ENCODE measurements around the gene SLC10A3. TPM values are rescaled to one million over a fixed set of nuclear protein-coding genes. Genes with fewer than 3 reads are reported as not detected.

The SLC10A3 gene
- total RNA-seq, 1 donor from 2014 or later: 66.2 TPM

- no peak for DNase-seq (ENCODE audit: low spot score in 2 of 2)
- no peaks in the 10 kb centered on the region for H3K27me3 ChIP-seq
- H3K27ac ChIP-seq: peak overlapping the region; percentile 78 to 96
- H3K4me3 ChIP-seq: peak overlapping the region; percentile 62 to 90
- H3K9me3 ChIP-seq: no peaks in the 10 kb centered on the region
- H3K4me1 ChIP-seq: peaks cover 3 to 8% of the 10 kb centered on the region in 2 donors
- H3K36me3 ChIP-seq: peaks cover 22 to 38% of the 10 kb centered on the region in 2 donors
- intact Hi-C loops (cut with DNase I): loop anchor here (2.0 kb wide), 1 partner anchor 49 kb away; the partner anchor contains the start of gene UBL4A
- TF ChIP-seq CTCF (IDR thresholded peaks at IDR 0.05): no peak
These were observed 52.2 kb downstream of the SLC10A3 start for GRCh38 chrX:154437971-154438893.

Other genes with a start within 250 kb of the SLC10A3 start
- not detected for gene OPN1MW3, start 233.0 kb downstream of the SLC10A3 start, total RNA-seq
- gene TEX28, start 195.5 kb downstream of the SLC10A3 start, total RNA-seq: not detected
- gene TKTL1, start 194.8 kb downstream of the SLC10A3 start, total RNA-seq: not detected
- gene FLNA, start 116.0 kb downstream of the SLC10A3 start, total RNA-seq: 6,152 TPM
- 86.3 TPM for gene EMD, start 111.3 kb downstream of the SLC10A3 start, total RNA-seq
- gene RPL10, start 92.3 kb downstream of the SLC10A3 start, total RNA-seq: 4,298 TPM
- 52.5 TPM for gene DNASE1L1, start 81.4 kb downstream of the SLC10A3 start, total RNA-seq
- gene TAFAZZIN, start 79.1 kb downstream of the SLC10A3 start, total RNA-seq: 33.4 TPM
- 52.6 TPM for gene ATP6AP1, start 62.0 kb downstream of the SLC10A3 start, total RNA-seq
- gene GDI1, start 53.5 kb downstream of the SLC10A3 start, total RNA-seq: 67.4 TPM
- 52.4 TPM for gene FAM50A, start 46.5 kb downstream of the SLC10A3 start, total RNA-seq
- gene PLXNA3, start 32.3 kb downstream of the SLC10A3 start, total RNA-seq: 10.0 TPM
- gene LAGE3, start 11.3 kb downstream of the SLC10A3 start, total RNA-seq: 52.0 TPM
- 127 TPM for gene UBL4A, start 4.0 kb downstream of the SLC10A3 start, total RNA-seq
- 69.9 TPM for gene FAM3A, start 25.6 kb upstream of the SLC10A3 start, total RNA-seq
- gene G6PD, start 56.2 kb upstream of the SLC10A3 start, total RNA-seq: 89.7 TPM
- 37.5 TPM for gene IKBKG, start 57.0 kb upstream of the SLC10A3 start, total RNA-seq
- gene CTAG1A, start 94.5 kb upstream of the SLC10A3 start, total RNA-seq: not detected
- not detected for gene CTAG1B, start 128.7 kb upstream of the SLC10A3 start, total RNA-seq
- gene CTAG2, start 162.9 kb upstream of the SLC10A3 start, total RNA-seq: not detected

All from ascending aorta (tissue), 2 donors.